Naive thymus-derived CD4-positive, alpha-beta T cell (primary cell): ENCODE results near the gene EFEMP2. TPM values are rescaled to one million over a fixed set of nuclear protein-coding genes. Genes with fewer than 3 reads are reported as not detected.

ENCODE experiments used
- polyA plus RNA-seq, 2 donors: library from polyadenylated mRNA; unstranded; fragments of 300-500 nt; fragmentation: Illumina TruSeq; gene quantifications; one replicate each; pipeline ENCODE4 v1.2.3, GENCODE V29; 2021
- total RNA-seq, 6 experiments: library from RNA in 5 of 6; stranded (reverse) in 5 of 6; gene quantifications; 1 replicate in 5 of 6; 2 replicates in 1 of 6; pipeline ENCODE4 v1.2.3 and lab custom pipeline; 2021 to 2026

Gene EFEMP2
- total and polyA plus RNA-seq, 7 experiments from 2014 or later = 0.40 to 16.0 (median 9.2) TPM

Other genes starting within 250 kb of the EFEMP2 start
- 100 to 1,000 TPM; 145 to 249 (median 198) TPM for gene SIPA1, start 234.7 kb downstream of the EFEMP2 start, total RNA-seq
- gene SIPA1, start 234.7 kb downstream of the EFEMP2 start, polyA plus RNA-seq = 100 to 1,000 TPM in 1 of 2 donors, 10 to 100 TPM in 1; 90.3 to 184 TPM
- gene RELA, start 209.9 kb downstream of the EFEMP2 start, total RNA-seq = 100 to 1,000 TPM; 106 to 303 (median 165) TPM
- gene RELA, start 209.9 kb downstream of the EFEMP2 start, polyA plus RNA-seq = 10 to 100 TPM; 54.6 to 73.0 TPM
- gene KAT5, start 160.5 kb downstream of the EFEMP2 start, total RNA-seq = 100 to 1,000 TPM in 4 of 5 experiments, 10 to 100 TPM in 1; 68.6 to 133 (median 113) TPM
- 10 to 100 TPM; 36.8 to 56.8 TPM for gene KAT5, start 160.5 kb downstream of the EFEMP2 start, polyA plus RNA-seq
- 10 to 100 TPM; 41.8 to 94.0 (median 82.0) TPM for gene RNASEH2C, start 152.0 kb downstream of the EFEMP2 start, total RNA-seq
- 10 to 100 TPM; 40.2 to 80.3 TPM for gene RNASEH2C, start 152.0 kb downstream of the EFEMP2 start, polyA plus RNA-seq
- 10 to 100 TPM; 21.5 to 31.0 (median 23.5) TPM for gene AP5B1, start 91.8 kb downstream of the EFEMP2 start, total RNA-seq
- 10 to 100 TPM in 1 of 2 donors, 1 to 10 TPM in 1; 8.8 to 19.2 TPM for gene AP5B1, start 91.8 kb downstream of the EFEMP2 start, polyA plus RNA-seq
- not detected for gene OVOL1, start 85.7 kb downstream of the EFEMP2 start, total RNA-seq
- gene OVOL1, start 85.7 kb downstream of the EFEMP2 start, polyA plus RNA-seq = not detected
- 1 to 10 TPM in 3 of 5 experiments, under 1 TPM in 2; 0.81 to 2.0 (median 1.1) TPM for gene SNX32, start 38.8 kb downstream of the EFEMP2 start, total RNA-seq
- gene SNX32, start 38.8 kb downstream of the EFEMP2 start, polyA plus RNA-seq = under 1 TPM; 0.38 to 0.60 TPM
- 1,000 to 10,000 TPM in 1 of 5 experiments, 100 to 1,000 TPM in 4; 403 to 1,550 (median 533) TPM for gene CFL1, start 14.6 kb downstream of the EFEMP2 start, total RNA-seq
- gene CFL1, start 14.6 kb downstream of the EFEMP2 start, polyA plus RNA-seq = 1,000 to 10,000 TPM; 2,039 to 2,314 TPM
- gene MUS81, start 12.4 kb downstream of the EFEMP2 start, total RNA-seq = 100 to 1,000 TPM in 2 of 5 experiments, 10 to 100 TPM in 3; 51.8 to 117 (median 97.7) TPM
- 10 to 100 TPM; 18.3 to 33.0 TPM for gene MUS81, start 12.4 kb downstream of the EFEMP2 start, polyA plus RNA-seq
- gene CTSW, start 7.0 kb upstream of the EFEMP2 start, total RNA-seq = 100 to 1,000 TPM in 1 of 5 experiments, 10 to 100 TPM in 4; 24.9 to 148 (median 29.3) TPM
- gene CTSW, start 7.0 kb upstream of the EFEMP2 start, polyA plus RNA-seq = 10 to 100 TPM; 31.7 to 58.7 TPM
- gene FIBP, start 15.7 kb upstream of the EFEMP2 start, total RNA-seq = 10 to 100 TPM; 25.9 to 72.1 (median 43.4) TPM
- 10 to 100 TPM; 60.0 to 78.3 TPM for gene FIBP, start 15.7 kb upstream of the EFEMP2 start, polyA plus RNA-seq
- gene CCDC85B, start 17.9 kb upstream of the EFEMP2 start, total RNA-seq = 10 to 100 TPM; 21.1 to 52.1 (median 23.6) TPM
- gene CCDC85B, start 17.9 kb upstream of the EFEMP2 start, polyA plus RNA-seq = 10 to 100 TPM; 59.0 to 85.0 TPM
- 10 to 100 TPM in 1 of 5 experiments, 1 to 10 TPM in 2, not detected in 2; 2.8 to 25.7 (median 4.0) TPM for gene FOSL1, start 27.6 kb upstream of the EFEMP2 start, total RNA-seq
- gene FOSL1, start 27.6 kb upstream of the EFEMP2 start, polyA plus RNA-seq = not detected
- gene C11orf68, start 46.3 kb upstream of the EFEMP2 start, total RNA-seq = 10 to 100 TPM; 18.5 to 62.2 (median 40.4) TPM
- gene C11orf68, start 46.3 kb upstream of the EFEMP2 start, polyA plus RNA-seq = 100 to 1,000 TPM in 1 of 2 donors, 10 to 100 TPM in 1; 74.1 to 104 TPM
- gene DRAP1, start 46.6 kb upstream of the EFEMP2 start, total RNA-seq = 100 to 1,000 TPM in 1 of 5 experiments, 10 to 100 TPM in 4; 72.6 to 166 (median 81.9) TPM
- gene DRAP1, start 46.6 kb upstream of the EFEMP2 start, polyA plus RNA-seq = 10 to 100 TPM; 87.7 to 89.3 TPM
- gene TSGA10IP, start 72.7 kb upstream of the EFEMP2 start, total RNA-seq = under 1 TPM in 1 of 5 experiments, not detected in 4; 0.64 TPM
- not detected for gene TSGA10IP, start 72.7 kb upstream of the EFEMP2 start, polyA plus RNA-seq
- 100 to 1,000 TPM in 1 of 5 experiments, 10 to 100 TPM in 4; 65.9 to 102 (median 90.8) TPM for gene SART1, start 88.9 kb upstream of the EFEMP2 start, total RNA-seq
- gene SART1, start 88.9 kb upstream of the EFEMP2 start, polyA plus RNA-seq = 10 to 100 TPM; 27.9 to 66.6 TPM
- 100 to 1,000 TPM in 1 of 5 experiments, 10 to 100 TPM in 4; 49.9 to 114 (median 66.7) TPM for gene EIF1AD, start 129.4 kb upstream of the EFEMP2 start, total RNA-seq
- gene EIF1AD, start 129.4 kb upstream of the EFEMP2 start, polyA plus RNA-seq = 10 to 100 TPM; 17.7 to 25.3 TPM
- 100 to 1,000 TPM in 2 of 5 experiments, 10 to 100 TPM in 3; 54.5 to 234 (median 99.4) TPM for gene BANF1, start 129.7 kb upstream of the EFEMP2 start, total RNA-seq
- 100 to 1,000 TPM; 192 to 203 TPM for gene BANF1, start 129.7 kb upstream of the EFEMP2 start, polyA plus RNA-seq
- gene CST6, start 139.2 kb upstream of the EFEMP2 start, total RNA-seq = under 1 TPM in 1 of 5 experiments, not detected in 4; 0.42 TPM
- not detected for gene CST6, start 139.2 kb upstream of the EFEMP2 start, polyA plus RNA-seq
- 1 to 10 TPM in 2 of 5 experiments, not detected in 3; 1.4 to 4.2 TPM for gene CATSPER1, start 153.7 kb upstream of the EFEMP2 start, total RNA-seq
- gene CATSPER1, start 153.7 kb upstream of the EFEMP2 start, polyA plus RNA-seq = not detected
- gene GAL3ST3, start 176.4 kb upstream of the EFEMP2 start, total RNA-seq = not detected
- not detected for gene GAL3ST3, start 176.4 kb upstream of the EFEMP2 start, polyA plus RNA-seq
- gene SF3B2, start 179.6 kb upstream of the EFEMP2 start, total RNA-seq = 100 to 1,000 TPM; 163 to 248 (median 206) TPM
- 100 to 1,000 TPM in 1 of 2 donors, 10 to 100 TPM in 1; 81.8 to 140 TPM for gene SF3B2, start 179.6 kb upstream of the EFEMP2 start, polyA plus RNA-seq
- gene PACS1, start 197.5 kb upstream of the EFEMP2 start, total RNA-seq = 100 to 1,000 TPM; 100 to 314 (median 252) TPM
- gene PACS1, start 197.5 kb upstream of the EFEMP2 start, polyA plus RNA-seq = 100 to 1,000 TPM in 1 of 2 donors, 10 to 100 TPM in 1; 48.0 to 116 TPM